TTC549 (cell line): ENCODE measurements around the gene HOXA5.

ENCODE experiments used
- FAIRE-seq: peaks from 2 replicates; lab custom pipeline; 2012; peaks lifted over from hg19 to GRCh38; lab: Jason Lieb, UNC

The HOXA5 gene

GRCh38 chr7:27147199-27148030 is 3.9 kb upstream of the HOXA5 start, which contains the start of gene HOXA6:
Gene HOXA6, minus strand, starts transcription at chr7:27147774. Its CDS starts 25 bp downstream, at chr7:27147749.
- no peak for FAIRE-seq

DNA sequence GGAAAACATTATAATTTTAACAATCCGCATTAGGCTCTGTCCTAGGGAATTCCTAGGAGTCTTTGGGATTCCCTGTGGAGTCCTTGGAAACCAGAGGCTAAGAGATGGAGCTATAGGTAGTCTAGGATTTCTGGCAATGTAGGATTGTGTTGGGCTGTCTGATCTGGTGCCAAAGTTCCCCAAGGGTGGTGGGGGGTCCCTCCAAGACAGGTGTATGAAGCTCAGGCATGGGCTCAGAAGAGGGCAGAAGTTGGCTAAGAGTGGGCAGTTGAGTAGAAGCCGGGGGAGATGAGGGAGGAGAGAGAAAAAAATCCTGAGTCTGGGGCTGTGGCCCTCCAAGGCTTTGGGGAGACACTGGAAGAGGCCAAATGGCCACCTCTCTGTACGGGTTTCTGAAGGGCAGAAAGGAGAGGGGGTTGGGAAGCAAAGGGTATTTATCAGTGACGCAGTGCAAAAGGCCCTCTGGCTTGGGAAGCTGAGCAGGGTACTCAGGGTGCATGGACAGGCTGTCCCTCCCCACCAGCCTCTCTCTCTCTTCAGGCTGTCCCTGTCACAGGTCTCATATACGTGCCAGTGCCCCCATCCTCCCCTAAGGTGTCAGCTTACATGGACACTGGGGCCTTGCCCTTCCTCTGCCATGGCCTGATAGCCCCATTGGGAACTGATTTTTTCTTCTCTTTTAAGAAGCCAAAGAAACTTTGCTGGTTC is 3.2 kb upstream of the HOXA5 start:
- no peak for FAIRE-seq

- no peak for FAIRE-seq
These were observed 2.5 kb upstream of the HOXA5 start for GRCh38 chr7:27145914-27146412.

GRCh38 chr7:27145165-27145913 is 1.9 kb upstream of the HOXA5 start:
- FAIRE-seq = no peak

DNA sequence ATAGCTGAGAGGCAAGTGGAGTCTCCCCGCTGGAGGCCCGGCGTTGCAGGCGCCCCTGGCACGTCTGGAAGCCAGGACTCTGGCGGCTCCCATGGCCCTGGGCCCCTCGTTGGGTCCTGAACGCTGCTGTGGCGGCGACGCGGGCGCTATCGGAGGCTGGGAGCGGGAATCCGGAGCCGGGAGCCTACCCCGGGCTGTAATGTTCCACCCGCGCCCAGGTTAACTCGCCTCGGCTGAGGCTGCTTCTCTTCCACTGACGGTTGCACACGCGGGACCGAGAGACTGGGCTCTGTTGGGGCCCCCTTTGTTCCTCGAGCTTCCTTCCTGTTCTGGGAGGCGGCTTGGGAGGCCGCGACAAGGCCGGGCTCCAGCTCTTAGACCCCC is 1.3 kb upstream of the HOXA5 start:
- FAIRE-seq = no peak

GRCh38 chr7:27143950-27144780 is 684 bp upstream of the HOXA5 start:
- no peak for FAIRE-seq

DNA sequence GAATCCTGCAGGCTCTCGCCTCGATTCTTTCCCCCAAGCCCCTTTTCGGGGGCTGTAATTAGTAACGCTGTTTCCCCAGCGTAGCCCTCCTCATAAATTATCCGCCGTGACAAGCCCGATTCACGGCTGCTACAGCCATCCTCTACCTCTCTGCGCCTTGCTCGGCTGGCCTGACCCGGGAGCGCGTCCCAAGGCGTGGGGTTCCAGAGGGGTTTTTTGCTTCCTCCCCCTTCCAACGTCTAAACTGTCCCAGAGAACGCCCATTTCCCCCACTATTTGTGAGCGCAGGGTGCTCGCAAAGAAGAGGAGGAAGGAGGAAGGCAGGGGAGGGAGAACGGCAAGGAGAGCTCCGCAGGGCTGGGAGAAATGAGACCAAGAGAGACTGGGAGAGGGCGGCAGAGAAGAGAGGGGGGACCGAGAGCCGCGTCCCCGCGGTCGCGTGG is 880 bp downstream of the HOXA5 start:
- FAIRE-seq = no peak

GRCh38 chr7:27141923-27142579 is 1.4 kb downstream of the HOXA5 start:
- no peak for FAIRE-seq

GRCh38 chr7:27141137-27141922 is 2.2 kb downstream of the HOXA5 start:
- no peak for FAIRE-seq

GRCh38 chr7:27140126-27140857 is 3.2 kb downstream of the HOXA5 start:
- no peak for FAIRE-seq

GRCh38 chr7:27139334-27140125 is 4.0 kb downstream of the HOXA5 start:
- FAIRE-seq = no peak

GRCh38 chr7:27138985-27139333 is 4.5 kb downstream of the HOXA5 start:
- FAIRE-seq = no peak

DNA sequence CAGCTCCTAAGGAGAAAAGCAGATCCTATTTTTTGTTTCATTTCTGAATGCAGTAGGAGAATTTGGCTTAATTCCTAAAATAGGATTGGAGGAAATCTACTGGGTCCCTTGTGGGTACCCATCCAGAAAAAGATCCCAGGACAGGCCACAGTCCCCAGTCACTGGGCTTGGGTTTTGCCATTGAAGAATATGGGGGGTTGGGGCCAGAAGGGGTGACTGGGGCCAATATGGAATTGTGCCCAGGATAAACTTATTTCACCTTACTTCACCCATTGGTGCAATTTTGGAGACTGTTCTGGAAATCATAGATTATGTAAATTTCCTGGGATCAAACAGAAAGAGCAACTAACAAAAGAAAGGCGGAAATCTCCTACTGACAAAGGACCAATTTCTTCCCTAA is 5.0 kb downstream of the HOXA5 start:
- no peak for FAIRE-seq

- no peak for FAIRE-seq
These were observed 5.7 kb downstream of the HOXA5 start for GRCh38 chr7:27137640-27138315.

DNA sequence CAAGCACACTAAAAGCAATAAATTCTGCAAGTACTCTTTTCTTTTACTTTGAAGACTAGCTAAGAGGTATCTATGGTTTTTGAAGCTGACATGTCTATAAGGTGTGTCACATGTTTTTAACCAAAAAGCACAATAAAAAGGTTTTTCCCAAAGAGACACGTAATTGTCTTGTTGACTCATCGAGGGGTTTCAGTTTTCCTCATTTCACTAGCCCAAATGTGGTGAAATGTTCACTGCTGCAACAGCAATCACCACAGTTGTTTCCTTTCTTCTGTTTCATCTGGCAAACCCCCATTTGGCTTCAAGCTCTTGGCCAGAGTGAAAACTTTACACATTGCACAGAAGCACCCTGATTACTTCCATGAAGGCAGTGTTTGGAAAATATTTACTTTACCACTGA is 9.1 kb downstream of the HOXA5 start:
- FAIRE-seq = no peak

DNA sequence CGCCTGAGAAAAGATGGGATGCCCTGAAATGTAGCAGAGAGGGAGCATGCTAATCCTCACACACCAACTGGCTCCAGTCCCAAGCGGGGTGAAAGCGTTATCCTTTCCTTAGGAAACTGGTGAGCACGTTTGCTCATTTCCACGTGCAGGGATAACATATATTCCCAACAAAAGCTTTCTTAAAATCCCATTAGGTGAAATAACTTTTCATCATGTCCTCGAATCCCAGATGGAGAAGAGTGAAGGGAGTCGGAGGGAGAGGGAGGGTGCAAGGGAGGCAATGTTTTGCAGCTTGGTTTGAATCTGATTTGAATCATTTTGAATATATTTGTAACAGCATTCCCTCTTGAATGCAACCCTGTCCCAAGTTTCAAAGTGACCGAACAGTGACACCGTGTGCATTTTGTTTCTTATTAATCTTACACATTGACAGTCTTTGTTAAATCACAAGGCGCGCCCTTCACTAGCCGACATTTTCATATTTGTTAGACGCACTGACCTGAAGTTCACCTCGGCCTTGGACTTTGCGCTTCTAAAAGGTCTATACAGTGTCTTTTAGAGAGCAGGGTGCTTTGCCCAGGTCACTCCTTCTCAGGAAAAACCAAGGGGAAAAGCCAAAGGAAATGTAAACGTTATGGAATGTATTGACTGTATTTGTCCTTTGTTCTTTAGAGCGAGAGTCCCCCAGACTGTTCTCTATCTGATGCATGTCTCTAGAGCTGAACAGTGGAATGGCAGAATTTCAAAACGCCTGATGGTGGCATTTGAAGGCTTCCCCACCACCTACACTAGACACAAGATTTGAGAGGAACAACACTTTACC is 9.9 kb downstream of the HOXA5 start:
- no peak for FAIRE-seq

DNA sequence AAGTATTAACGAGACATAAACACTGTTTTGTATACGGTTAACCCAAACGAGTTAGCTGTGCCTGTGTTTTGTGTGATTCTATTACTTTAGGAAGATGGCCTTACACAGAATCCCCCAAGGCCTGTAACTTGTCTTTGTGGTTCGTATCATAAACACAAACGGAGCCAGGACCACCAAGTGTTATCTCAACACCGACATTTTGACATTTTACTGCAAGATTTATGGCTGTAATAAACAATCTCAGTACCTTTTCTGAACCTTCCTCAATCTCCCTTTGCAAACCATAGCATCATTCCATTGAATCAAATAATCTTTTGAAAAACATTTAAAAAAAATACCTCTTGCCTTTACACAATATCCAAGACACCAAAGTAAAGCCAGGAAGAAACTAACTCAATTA is 10.5 kb downstream of the HOXA5 start:
- no peak for FAIRE-seq
